ENCODE measurements around the gene FOXE3.
A peak's percentile ranks its signal among the peaks of the same experiment; 100 is the strongest.

FOXE3 gene

DNA sequence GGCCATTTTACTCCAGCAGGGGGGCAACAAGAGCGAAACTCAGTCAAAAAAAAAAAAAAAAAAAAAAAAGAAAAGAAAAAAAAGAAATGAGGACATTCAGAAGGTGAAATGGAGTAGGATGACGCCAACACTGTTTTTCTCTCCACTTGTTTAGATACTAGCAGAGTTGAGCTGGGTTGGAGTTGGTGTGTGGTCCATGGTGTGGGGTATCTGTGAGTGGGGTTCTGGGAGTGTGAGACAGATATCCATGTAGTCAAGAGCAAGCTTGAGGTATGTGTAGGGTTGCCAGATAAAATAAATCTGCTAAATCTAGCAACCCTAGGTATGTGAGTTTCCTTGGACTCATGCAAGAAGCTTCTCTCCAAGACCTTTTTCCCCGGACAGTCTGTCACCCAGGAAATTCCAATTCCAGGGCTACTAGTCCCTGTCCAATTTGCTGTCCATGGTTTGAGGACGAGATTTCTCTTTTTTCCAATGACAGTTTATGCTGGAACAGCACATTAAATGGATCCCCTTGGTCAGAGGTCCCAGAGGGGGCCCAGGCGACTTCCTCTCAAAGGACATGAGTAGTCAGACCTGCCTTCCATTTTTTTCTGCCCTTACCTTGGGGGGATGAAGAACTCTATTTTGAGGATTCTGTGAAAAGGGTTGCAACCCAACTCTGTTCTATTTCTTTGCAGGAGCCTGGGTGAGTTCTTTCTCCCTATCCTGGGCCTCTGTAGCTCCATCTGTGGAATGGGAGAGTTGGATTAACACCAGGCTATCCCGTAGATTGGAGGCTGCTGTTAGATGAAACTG is 19.6 kb downstream of the FOXE3 start:
- DNase-seq (ENCODE audit: low read depth) = no peak

- peak; percentile 61 for DNase-seq (ENCODE audit: low read depth)
Measured at GRCh38 chr1:47436304-47436978, 20.4 kb downstream of the FOXE3 start.

DNA sequence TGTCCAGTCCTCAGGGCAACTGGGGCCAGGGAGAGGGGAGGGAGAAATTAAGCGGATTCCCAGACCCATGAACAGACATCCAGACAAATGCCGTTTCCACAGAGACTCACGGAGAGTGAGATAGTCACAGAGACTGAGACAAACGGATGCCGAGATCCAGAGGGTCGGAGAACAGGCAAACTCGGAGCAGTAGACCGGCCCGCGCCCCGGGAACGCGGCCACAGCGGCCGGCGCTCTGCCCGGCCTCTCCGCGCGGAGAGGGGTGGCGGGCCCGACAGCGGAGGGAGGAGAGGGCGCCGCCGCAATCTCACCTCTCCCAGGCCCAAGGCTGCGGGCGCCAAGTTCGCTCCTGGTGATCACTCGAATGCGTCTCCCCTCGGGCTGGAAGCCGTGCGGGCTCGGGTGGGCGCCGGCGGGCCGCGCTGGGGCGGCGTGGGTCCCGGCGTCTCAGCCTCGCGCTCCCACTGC is 20.9 kb downstream of the FOXE3 start:
- DNase-seq (ENCODE audit: low read depth) = no peak

- peak; percentile 87 for DNase-seq (ENCODE audit: low read depth)
Measured at GRCh38 chr1:47437447-47438164, 21.5 kb downstream of the FOXE3 start, which contains the start of gene FOXD2. FOXD2 (plus strand) TSS chr1:47438044; CDS start chr1:47438136, 92 bp downstream.

DNA sequence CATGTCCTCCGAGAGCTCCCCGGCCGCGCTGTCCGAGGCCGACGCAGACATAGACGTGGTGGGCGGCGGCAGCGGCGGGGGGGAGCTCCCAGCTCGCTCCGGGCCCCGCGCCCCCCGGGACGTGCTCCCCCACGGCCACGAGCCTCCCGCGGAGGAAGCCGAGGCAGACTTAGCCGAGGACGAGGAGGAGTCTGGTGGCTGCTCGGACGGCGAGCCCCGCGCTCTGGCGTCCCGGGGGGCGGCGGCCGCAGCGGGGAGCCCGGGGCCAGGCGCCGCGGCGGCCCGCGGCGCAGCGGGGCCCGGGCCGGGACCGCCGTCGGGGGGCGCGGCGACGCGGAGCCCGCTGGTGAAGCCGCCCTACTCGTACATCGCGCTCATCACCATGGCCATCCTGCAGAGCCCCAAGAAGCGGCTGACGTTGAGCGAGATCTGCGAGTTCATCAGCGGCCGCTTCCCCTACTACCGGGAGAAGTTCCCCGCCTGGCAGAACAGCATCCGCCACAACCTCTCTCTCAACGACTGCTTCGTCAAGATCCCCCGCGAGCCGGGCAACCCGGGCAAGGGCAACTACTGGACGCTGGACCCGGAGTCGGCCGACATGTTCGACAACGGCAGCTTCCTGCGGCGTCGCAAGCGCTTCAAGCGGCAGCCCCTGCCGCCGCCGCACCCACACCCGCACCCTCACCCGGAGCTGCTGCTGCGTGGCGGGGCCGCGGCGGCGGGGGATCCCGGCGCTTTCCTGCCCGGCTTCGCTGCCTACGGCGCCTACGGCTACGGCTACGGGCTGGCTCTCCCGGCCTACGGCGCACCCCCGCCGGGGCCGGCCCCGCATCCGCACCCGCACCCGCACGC is 22.3 kb downstream of the FOXE3 start:
- DNase-seq (ENCODE audit: low read depth) = no peak

GRCh38 chr1:47439017-47439818 is 23.1 kb downstream of the FOXE3 start:
- DNase-seq (ENCODE audit: low read depth) = no peak

DNA sequence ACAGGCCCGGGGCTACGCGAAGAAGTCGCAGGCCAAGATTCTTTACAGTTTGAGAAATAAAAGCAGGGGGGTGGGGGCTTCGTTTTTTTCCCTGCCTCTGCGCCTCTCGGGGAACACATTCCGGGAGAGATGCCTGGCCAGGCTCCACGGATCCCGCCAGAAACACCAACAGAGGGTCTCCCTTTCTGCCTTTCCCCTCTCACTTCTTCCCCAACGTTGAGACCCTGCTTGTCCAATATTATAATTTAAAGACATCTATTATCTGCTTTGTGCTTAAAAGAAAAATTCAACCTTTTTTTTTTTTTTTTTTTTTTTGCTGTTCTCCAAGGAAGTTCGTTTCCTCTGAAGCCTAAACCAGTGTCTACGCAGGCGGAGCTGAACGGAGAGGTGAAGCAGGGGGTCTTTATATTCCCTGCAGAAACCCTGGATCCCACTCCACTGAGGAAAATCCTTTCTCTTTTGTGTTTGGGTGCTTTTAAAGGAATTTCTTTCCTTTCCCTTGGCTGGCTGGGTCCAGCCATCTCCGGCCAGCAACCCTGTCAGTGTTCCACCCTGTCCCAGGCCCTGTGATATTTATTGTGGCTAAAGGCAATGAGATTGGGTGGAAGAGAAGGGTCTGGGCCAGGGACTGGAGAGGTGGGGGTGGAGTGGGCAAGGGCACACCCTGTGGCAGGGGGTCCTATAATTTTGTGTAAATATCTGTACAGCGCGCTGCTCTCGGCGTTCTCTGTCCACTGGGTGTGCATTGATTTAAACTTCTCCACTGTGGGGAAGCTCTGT is 23.9 kb downstream of the FOXE3 start:
- DNase-seq (ENCODE audit: low read depth) = no peak

DNA sequence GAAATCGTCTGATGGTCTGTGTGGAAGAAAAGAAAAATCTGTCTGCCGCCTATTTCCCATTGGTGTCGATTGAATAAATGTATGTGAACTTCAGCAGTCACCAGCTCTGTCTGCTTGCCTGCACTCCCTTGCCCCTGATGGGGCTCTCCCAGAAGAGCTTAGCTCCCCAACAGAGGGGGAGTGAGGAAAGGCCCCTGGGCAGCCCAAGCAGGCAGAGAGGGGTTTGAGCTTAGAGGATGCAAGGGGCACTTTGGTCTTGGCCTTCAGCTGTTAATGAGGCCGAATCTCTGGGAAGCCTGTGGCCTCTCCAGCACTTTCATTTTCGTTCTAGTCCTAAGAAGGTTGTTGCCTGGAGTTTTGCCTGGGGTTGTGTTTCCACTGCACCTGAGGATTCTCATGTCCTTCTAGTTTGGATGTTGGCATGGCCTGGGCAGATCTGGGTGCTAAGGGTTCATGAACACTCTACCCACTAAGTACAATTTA is 24.6 kb downstream of the FOXE3 start:
- no peak for DNase-seq (ENCODE audit: low read depth)

DNA sequence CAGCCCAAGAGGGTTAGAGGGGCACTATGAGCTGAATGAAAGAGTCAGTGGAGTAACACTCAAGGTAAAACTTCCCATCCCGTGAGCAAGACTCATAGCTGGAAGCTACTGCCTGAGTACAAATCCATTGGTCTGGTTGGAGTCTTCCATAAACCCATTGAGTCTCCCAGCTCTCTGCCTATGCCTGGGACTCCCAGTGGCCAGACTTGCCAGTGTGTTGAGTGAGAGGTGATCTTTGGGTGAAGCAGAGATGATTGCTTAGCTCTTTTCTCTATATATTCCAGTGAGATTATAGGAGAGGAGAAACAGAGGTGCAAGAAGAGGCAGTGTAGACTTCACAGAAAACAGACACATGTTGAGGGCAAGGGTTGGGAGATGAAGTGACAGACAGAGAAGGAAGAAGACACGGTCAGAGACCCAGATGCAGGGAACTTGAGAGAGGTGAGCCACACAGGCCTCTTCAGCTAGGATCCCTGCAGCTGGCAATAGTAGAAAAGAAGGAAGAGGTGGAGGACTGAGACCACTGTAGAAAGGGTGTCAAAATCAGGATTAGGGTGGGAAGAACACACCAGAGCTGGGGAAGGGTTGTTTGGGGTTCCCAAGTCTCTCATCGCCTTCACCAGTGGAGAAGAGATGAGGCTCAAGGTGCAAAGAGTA is 25.5 kb downstream of the FOXE3 start:
- no peak for DNase-seq (ENCODE audit: low read depth)

DNA sequence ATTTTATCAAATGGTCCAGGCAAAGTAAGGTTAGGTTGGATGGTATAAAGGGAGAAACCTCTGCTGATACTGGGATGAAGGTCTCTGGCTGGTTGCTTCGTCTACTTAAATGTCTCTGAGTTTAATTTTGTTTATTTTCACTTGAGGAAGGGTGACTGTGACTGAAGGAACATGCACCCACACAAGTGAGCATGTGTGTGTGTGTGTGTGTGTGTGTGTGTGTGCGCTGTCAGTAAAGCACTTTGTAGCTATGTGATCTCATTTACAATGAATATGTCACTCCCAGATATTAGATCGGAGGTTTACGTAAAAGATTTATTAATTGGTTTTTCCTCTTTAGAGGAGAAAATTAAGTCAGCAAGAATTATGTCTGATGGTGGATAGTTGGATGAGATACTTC is 26.1 kb downstream of the FOXE3 start:
- no peak for DNase-seq (ENCODE audit: low read depth)

DNA sequence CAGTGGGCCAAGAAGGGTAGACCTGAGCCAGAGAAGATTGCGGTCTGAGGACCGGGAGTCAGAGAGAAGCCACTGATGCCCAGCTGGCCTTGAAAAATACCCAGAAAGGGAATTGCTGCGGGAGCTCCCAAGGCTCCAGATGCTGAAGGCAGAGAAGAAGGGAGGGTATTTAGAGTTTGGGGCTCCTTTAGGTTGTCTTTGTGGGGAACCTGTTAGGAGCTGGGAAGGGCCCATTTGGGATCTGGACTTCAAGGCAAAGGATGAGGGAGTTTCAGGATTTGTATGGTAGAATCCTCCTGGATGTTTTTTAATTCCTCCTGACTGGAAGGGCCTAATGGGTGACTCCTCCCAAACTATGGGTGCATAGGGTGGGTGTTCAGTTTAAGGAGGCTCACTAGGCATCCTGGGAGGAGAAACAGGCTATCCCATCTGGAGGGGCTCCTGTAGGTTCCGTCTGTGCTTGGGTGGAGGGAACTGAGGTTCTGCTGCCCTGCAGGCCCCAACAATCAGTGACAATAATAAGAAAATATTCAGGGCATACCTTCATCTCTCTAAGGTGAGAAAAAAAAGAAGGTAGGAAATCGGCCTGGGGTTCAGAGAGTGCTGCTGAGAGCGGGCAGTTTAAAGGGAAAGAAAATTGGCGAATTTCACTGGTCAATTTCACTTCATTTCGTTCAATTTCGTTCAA is 26.9 kb downstream of the FOXE3 start:
- no peak for DNase-seq (ENCODE audit: low read depth)

DNA sequence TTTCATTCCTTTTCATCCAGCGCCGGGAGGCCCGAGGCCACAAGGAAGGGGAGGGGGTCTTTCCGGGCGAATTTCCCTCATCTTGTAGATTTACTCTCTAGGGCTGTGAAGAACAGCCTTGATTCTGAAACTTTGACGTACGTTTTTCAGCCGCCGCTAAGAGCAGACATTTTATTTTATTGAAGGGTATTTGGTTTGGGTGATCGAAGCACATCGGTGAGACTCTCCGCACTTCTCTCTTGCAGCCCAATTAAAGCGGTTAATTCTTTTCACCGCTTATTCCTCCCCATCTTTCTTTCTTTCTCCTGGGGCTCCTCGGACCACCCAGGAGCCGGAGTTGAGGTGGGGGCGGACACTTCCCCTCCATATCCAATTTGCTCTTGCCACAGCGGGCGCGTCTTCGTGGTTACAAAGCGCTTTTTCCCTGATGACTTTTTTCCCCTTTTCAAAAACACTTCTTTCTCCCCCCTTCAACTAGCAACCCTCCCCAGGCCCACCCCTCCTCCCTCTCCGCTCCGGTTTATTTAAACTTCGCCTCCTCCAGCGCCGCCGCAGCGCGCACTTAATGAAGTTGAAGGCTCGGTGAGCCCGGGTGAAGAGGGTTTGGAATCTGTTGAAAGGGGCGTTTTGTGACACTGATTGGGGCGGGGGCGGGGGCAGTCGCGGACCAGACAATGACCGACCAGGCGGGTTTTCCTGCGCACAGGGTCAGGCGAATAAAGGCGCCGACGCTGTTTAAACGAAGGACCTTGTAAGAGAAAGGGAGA is 27.6 kb downstream of the FOXE3 start:
- no peak for DNase-seq (ENCODE audit: low read depth)

DNA sequence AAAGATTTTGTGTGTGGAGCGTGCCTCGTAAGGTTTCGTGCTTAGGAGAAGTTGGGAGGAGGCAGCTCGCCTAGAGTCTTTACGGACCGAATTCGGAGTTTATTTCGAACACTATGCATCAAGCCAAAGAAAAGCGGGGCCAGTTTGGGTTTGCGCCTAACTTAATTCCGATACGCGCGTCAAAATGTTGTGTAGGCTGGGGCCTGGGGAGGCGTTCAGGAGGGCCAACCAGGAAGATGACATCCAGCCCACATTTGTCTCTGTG is 28.1 kb downstream of the FOXE3 start:
- DNase-seq (ENCODE audit: low read depth) = no peak

DNA sequence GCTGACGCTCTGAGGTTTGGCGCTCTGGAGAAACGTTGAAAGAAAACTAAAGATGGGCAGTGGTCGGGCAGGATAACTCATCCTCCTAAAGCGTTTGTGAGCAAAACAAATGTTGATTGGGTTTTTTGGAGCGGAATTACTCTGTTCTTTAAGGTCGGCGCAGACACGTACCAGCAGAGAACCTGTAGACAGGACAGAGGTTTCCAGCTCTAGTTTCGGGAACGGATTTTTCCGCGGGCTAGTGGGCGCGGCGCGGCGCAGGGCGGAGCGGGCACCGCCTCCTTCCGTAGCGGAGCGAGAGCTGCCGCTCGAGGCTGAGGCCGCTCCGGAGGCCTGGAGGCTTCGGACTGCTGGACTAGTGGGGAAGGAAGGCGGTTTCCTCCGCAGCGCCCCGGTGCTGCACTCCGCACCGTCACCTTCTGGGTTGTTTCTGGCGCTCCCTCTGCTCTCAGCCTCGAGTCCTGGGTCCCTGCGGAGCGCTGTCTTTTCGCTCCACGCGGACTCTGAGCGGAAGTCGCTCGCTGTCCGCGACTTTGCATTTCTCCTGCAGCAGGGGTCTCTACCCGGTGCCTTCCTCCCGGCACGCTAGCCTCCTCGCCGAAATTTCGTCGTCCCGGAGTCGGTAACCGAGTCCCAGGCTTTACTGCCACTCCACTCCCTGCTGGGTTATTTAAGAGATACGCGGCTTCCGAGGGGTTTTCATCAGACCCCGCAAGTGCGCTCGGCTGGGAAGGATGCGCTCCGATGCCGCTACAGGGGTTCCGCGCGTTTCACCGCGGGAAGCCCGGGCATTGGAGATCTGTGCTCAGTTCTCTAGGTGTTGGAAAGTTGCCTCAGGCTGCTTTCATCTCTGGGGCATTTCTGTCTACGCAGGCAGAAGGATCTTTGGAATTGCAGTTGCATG is 28.7 kb downstream of the FOXE3 start:
- no peak for DNase-seq (ENCODE audit: low read depth)

GRCh38 chr1:47445823-47446550 is 29.9 kb downstream of the FOXE3 start:
- no peak for DNase-seq (ENCODE audit: low read depth)

DNA sequence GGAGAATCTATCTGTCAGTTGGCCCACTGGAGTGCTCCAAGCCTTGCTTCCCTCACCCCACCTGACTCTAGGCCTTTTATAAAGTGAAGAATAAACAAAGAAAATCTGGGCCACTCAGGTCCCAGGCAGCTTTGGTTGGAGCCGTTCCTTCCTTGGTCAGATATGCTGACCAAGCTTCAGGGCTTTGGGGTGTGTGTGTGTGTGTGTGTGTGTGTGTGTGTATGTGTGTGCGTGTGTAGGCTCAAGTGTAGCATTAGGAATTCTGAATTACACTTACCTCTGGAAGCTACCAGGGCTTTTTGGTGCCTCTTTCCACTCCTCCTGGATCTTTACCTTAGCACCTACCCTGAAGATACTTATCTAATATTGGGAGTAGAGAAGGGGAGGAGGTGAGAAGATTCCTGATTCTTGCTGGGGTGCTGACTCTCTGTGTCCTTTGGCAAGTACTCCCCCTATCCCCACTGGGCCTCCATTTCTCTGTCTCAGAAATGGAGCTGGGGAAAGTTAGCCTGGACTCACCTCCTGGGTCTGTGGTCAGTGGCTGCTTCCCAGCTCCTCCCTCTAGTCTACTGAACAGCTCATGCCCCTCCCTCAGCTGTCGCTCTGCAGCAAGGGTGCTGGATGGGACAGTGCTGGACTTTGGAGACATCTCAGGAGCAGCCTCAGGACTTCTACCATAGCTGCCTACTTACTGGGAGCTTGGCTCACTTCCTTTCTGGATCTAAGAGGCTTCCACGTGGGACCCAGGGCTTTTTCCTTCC is 32.6 kb downstream of the FOXE3 start:
- DNase-seq (ENCODE audit: low read depth) = no peak

Data from stimulated activated CD8-positive, alpha-beta memory T cell treated with anti-CD3 and anti-CD28 coated beads, Interleukin-12 subunit alpha, Interleukin-12 subunit beta, amount 100 ng/mL, for 1 hour (primary cell).